Lower leg skin (tissue), 4 donors: ENCODE data around the gene TSPEAR. TPM values are rescaled to one million over a fixed set of nuclear protein-coding genes. Genes with fewer than 3 reads are reported as not detected.

Experiments
- DNase-seq, 2 donors: peaks; one replicate each; pipeline ENCODE4 v3.0.0-alpha.2; 2019; ENCODE audit warnings: low spot score in 2 of 2
- H3K4me3 ChIP-seq: fragments of 200-600 bp; sonication (generic); 2 replicates; pipeline ENCODE4 v1.5.1; 2017; ENCODE audit warnings: mild to moderate bottlenecking, low read depth; ENCODE audit not compliant: poor library complexity, severe bottlenecking
- CTCF ChIP-seq, 3 donors: fragments of 450-650 bp; IDR thresholded peaks; one replicate each; pipeline ENCODE4 v1.5.1; 2016; ENCODE audit warnings: antibody characterized with exemption in 3 of 3, mild to moderate bottlenecking in 3 of 3, moderate library complexity in 2 of 3
- POLR2A ChIP-seq, 2 donors: fragments of 450-650 bp; IDR thresholded peaks; one replicate each; pipeline ENCODE4 v1.6.1; 2016 to 2017; ENCODE audit warnings: antibody characterized with exemption in 2 of 2, mild to moderate bottlenecking in 1 of 2, moderate library complexity in 1 of 2
- WGBS, 2 donors: methylation state at CpG; one replicate each; pipeline ENCODE4 v1.1.5; 2018; 5-methylcytosine and 5-hydroxymethylcytosine counted together
- intact Hi-C: fragments of 100-400 bp; cut with DNase I; formaldehyde crosslinking; loops from one replicate; pipeline ENCODE4 v1.15.0; 2023; ENCODE audit warnings: low total_unique reads
- total RNA-seq, 4 donors: library from RNA; depleted of rRNA; stranded (reverse); fragments of >200 nt; gene quantifications; one replicate each; pipeline ENCODE4 v1.1.0, GENCODE V29; 2016

The TSPEAR gene
- total RNA-seq, 4 donors from 2014 or later: 0.06 TPM; not detected in 3

- TF ChIP-seq POLR2A (IDR thresholded peaks at IDR 0.05): no peak
- TF ChIP-seq CTCF (IDR thresholded peaks at IDR 0.05): no peak
- peak in 1 of 2 donors; percentile 48 for DNase-seq
- H3K4me3 ChIP-seq: no peak overlapping the region
- WGBS, 2 donors: 64 to 66% methylated on average over 7 of the region's 7 CpGs
- intact Hi-C loops: no loop called here
Measured at GRCh38 chr21:44579833-44580144, 131.6 kb downstream of the TSPEAR start.

- WGBS, 2 donors: 80 to 84% methylated on average over 15 to 17 of the region's 22 CpGs
- no peak for TF ChIP-seq CTCF (IDR thresholded peaks at IDR 0.05)
- TF ChIP-seq POLR2A (IDR thresholded peaks at IDR 0.05): no peak
- H3K4me3 ChIP-seq: no peak overlapping the region
- peak in 1 of 2 donors; percentile 65 for DNase-seq
- intact Hi-C loops: no loop called here
Measured at GRCh38 chr21:44579056-44579832, 132.1 kb downstream of the TSPEAR start.

GRCh38 chr21:44578371-44579055 lies 132.9 kb downstream of the TSPEAR start:
- peak in 1 of 2 donors; percentile 71 for DNase-seq

GRCh38 chr21:44576025-44576420 lies 135.3 kb downstream of the TSPEAR start:
- H3K4me3 ChIP-seq: no peak overlapping the region
- intact Hi-C loops: no loop called here
- WGBS, 2 donors: 82 to 84% methylated on average over 8 to 10 of the region's 10 CpGs
- DNase-seq: peak in 1 of 2 donors; percentile 62
- no peak for TF ChIP-seq POLR2A (IDR thresholded peaks at IDR 0.05)
- TF ChIP-seq CTCF (IDR thresholded peaks at IDR 0.05): no peak

More at GRCh38 chr21:44578371-44579055, 132.9 kb downstream of the TSPEAR start:
- intact Hi-C loops: no loop called here
- no peak overlapping the region for H3K4me3 ChIP-seq
- WGBS, 2 donors: 89 to 94% methylated on average over 14 of the region's 17 CpGs
- no peak for TF ChIP-seq POLR2A (IDR thresholded peaks at IDR 0.05)
- TF ChIP-seq CTCF (IDR thresholded peaks at IDR 0.05): no peak

- WGBS, 2 donors: 87 to 91% methylated on average over 20 of the region's 20 CpGs
- H3K4me3 ChIP-seq: no peak overlapping the region
- intact Hi-C loops: no loop called here
- no peak for TF ChIP-seq POLR2A (IDR thresholded peaks at IDR 0.05)
- no peak for TF ChIP-seq CTCF (IDR thresholded peaks at IDR 0.05)
- peak in 1 of 2 donors; percentile 63 for DNase-seq
Measured at GRCh38 chr21:44575307-44576024, 135.9 kb downstream of the TSPEAR start.
